Activated naive CD4-positive, alpha-beta T cell treated with anti-CD3 and anti-CD28 coated beads, Interleukin-2, amount 10 ng/mL, durations not matched to agents 7 days and 5 days (primary cell): ENCODE data around the gene KRTAP4-9.
"Not testable (repeated sequence)": the region's sequence is repeated elsewhere in the genome, so short reads cannot be mapped to it uniquely, and the experiment has no call there.

ENCODE experiments used
- CTCF ChIA-PET: fragments of 350-600 bp; sonication (Branson Sonifier 250); formaldehyde crosslinking; loops from one replicate; lab custom pipeline; 2021; ENCODE audit warnings: antibody characterized with exemption; lab: Charles Lee
- DNase-seq: peaks from one replicate; pipeline ENCODE4 v3.0.0-alpha.2; 2020
- H3K27ac Mint-ChIP-seq: one replicate; pipeline ENCODE4 v1.8.0; 2021; ENCODE audit warnings: mild to moderate bottlenecking, moderate library complexity, mixed read lengths
- H3K27me3 Mint-ChIP-seq: one replicate; pipeline ENCODE4 v1.8.0; 2021; ENCODE audit warnings: mild to moderate bottlenecking, mixed read lengths
- H3K36me3 Mint-ChIP-seq: one replicate; pipeline ENCODE4 v1.8.0; 2021; ENCODE audit warnings: mixed read lengths
- H3K4me1 Mint-ChIP-seq: one replicate; pipeline ENCODE4 v1.8.0; 2021; ENCODE audit warnings: mixed read lengths
- H3K4me3 Mint-ChIP-seq: one replicate; pipeline ENCODE4 v1.8.0; 2021; ENCODE audit warnings: mild to moderate bottlenecking, moderate library complexity, mixed read lengths
- H3K9me3 Mint-ChIP-seq: one replicate; pipeline ENCODE4 v1.8.0; 2021; ENCODE audit warnings: mixed read lengths

The KRTAP4-9 gene

GRCh38 chr17:41105347-41105746 is at the start of gene KRTAP4-9:
Gene KRTAP4-9 (plus strand): TSS chr17:41105389. CDS start chr17:41105389, 0 bp downstream.
- CTCF ChIA-PET, H3K4me1 Mint-ChIP-seq, H3K4me3 Mint-ChIP-seq, H3K36me3 Mint-ChIP-seq, H3K27ac Mint-ChIP-seq, H3K9me3 Mint-ChIP-seq, DNase-seq: not testable (repeated sequence)
- peaks cover 15% of the 10 kb centered on the region for H3K27me3 Mint-ChIP-seq

GRCh38 chr17:41057547-41057946 is 47.6 kb upstream of the KRTAP4-9 start:
- H3K27ac Mint-ChIP-seq = no peak overlapping the region
- peaks cover 21% of the 10 kb centered on the region for H3K27me3 Mint-ChIP-seq
- CTCF ChIA-PET = no interaction called here
- H3K4me3 Mint-ChIP-seq = no peak overlapping the region
- no peaks in the 10 kb centered on the region for H3K4me1 Mint-ChIP-seq
- no peak for DNase-seq
- peaks cover 6% of the 10 kb centered on the region for H3K9me3 Mint-ChIP-seq
- no peaks in the 10 kb centered on the region for H3K36me3 Mint-ChIP-seq

GRCh38 chr17:41058741-41059140 is 46.4 kb upstream of the KRTAP4-9 start:
- Mint-ChIP-seq H3K27me3 (peaks cover 21% of the 10 kb centered on the region), H3K9me3 (peaks cover 6% of the 10 kb centered on the region), H3K4me1 (no peaks in the 10 kb centered on the region), H3K36me3 (no peaks in the 10 kb centered on the region), H3K27ac (no peak overlapping the region), H3K4me3 (no peak overlapping the region)
- CTCF ChIA-PET = interaction anchor here (1.0 to 1.1 kb wide), 2 partner anchors 10 to 11 kb away, joined by 3 to 4 read pairs; partner anchors contain the start of gene KRTAP2-1
- no peak for DNase-seq

GRCh38 chr17:41059276-41060051 is 45.7 kb upstream of the KRTAP4-9 start:
- not testable (repeated sequence) for H3K9me3 Mint-ChIP-seq, H3K36me3 Mint-ChIP-seq, H3K27ac Mint-ChIP-seq, DNase-seq, H3K4me3 Mint-ChIP-seq, H3K4me1 Mint-ChIP-seq
- H3K27me3 Mint-ChIP-seq = peaks cover 21% of the 10 kb centered on the region
- CTCF ChIA-PET = interaction anchor here (1.0 to 1.1 kb wide), 2 partner anchors 9 to 12 kb away, joined by 3 to 4 read pairs; partner anchors contain the start of gene KRTAP2-1

GRCh38 chr17:41060052-41060604 is 45.1 kb upstream of the KRTAP4-9 start, which contains the start of gene KRTAP2-3:
Gene KRTAP2-3 (minus strand): TSS chr17:41060114. CDS start chr17:41060050, 64 bp downstream.
- Mint-ChIP-seq H3K27ac (no peak within 1 kb of the TSS), H3K4me3 (no peak within 1 kb of the TSS), H3K27me3 (peaks cover 21% of the 10 kb centered on the region), H3K9me3 (peaks cover 6% of the 10 kb centered on the region), H3K4me1 (no peaks in the 10 kb centered on the region), H3K36me3 (no peaks in the 10 kb centered on the region)
- DNase-seq = no peak
- CTCF ChIA-PET = no interaction called here

- Mint-ChIP-seq H3K4me1 (no peaks in the 10 kb centered on the region), H3K27ac (no peak overlapping the region), H3K4me3 (no peak overlapping the region), H3K36me3 (no peaks in the 10 kb centered on the region), H3K9me3 (peaks cover 6% of the 10 kb centered on the region), H3K27me3 (peaks cover 21% of the 10 kb centered on the region)
- no peak for DNase-seq
- CTCF ChIA-PET = no interaction called here
These were observed 43.2 kb upstream of the KRTAP4-9 start for GRCh38 chr17:41061964-41062363.

DNA sequence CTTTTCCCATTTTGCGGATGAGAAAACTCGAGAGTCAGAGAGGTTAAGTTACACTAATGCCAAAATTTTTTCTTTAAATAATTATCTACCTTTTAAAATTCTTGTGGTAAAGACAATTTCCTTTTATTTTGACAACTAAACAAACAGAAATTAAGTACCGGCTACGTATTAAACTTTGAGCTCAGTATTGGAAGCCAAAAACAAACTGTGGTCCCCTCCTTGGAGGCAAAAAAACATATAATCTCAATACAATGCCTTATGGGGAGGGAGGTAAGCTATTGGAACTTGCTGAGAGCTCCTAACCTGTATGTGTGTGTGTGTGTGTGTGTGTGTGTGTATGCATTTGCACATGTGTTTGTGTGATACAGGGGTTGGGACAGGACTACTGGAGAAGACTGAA is 41.7 kb upstream of the KRTAP4-9 start:
- Mint-ChIP-seq H3K36me3 (no peaks in the 10 kb centered on the region), H3K4me1 (no peaks in the 10 kb centered on the region), H3K27me3 (peaks cover 21% of the 10 kb centered on the region), H3K27ac (no peak overlapping the region), H3K4me3 (no peak overlapping the region), H3K9me3 (no peaks in the 10 kb centered on the region)
- CTCF ChIA-PET = no interaction called here
- DNase-seq = no peak

GRCh38 chr17:41064301-41064700 is 40.9 kb upstream of the KRTAP4-9 start:
- Mint-ChIP-seq H3K4me1 (no peaks in the 10 kb centered on the region), H3K9me3 (no peaks in the 10 kb centered on the region), H3K36me3 (no peaks in the 10 kb centered on the region), H3K4me3 (no peak overlapping the region), H3K27ac (no peak overlapping the region), H3K27me3 (peaks cover 18% of the 10 kb centered on the region)
- DNase-seq = no peak
- CTCF ChIA-PET = no interaction called here

DNA sequence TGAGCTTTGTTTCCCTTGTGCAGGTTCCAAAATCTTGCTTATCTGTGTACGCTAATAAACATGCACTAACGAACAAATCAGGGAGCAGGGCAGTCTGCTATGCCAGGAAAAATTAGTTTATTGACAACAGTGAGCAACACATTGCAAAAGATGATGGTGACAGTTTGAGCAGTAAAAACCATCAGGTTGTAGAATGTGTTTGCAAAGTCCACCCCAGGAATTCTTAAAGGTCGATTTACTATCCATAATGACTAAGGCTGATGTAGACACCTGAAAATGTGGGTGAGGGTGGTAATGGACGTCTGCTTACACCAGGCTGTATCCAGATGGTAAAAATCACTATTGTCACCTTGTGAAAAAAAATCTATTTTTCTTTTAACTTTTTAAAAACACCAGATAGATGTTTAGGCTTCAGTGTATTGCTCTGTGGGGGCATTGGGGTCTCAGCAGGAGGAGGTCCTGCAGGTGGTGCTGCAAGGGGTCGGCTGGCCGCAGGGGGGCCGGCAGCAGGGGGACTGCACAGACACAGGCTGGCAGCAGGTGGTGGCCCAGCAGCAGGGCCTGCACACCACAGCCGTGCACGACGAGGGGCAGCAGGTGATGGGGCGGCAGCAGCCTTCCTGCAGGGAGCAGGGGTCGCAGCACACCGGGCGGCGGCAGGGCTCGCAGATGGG is 40.0 kb upstream of the KRTAP4-9 start:
- H3K9me3 Mint-ChIP-seq, H3K36me3 Mint-ChIP-seq, CTCF ChIA-PET, H3K4me1 Mint-ChIP-seq, H3K27ac Mint-ChIP-seq, DNase-seq, H3K4me3 Mint-ChIP-seq: not testable (repeated sequence)
- H3K27me3 Mint-ChIP-seq = peaks cover 11% of the 10 kb centered on the region

DNA sequence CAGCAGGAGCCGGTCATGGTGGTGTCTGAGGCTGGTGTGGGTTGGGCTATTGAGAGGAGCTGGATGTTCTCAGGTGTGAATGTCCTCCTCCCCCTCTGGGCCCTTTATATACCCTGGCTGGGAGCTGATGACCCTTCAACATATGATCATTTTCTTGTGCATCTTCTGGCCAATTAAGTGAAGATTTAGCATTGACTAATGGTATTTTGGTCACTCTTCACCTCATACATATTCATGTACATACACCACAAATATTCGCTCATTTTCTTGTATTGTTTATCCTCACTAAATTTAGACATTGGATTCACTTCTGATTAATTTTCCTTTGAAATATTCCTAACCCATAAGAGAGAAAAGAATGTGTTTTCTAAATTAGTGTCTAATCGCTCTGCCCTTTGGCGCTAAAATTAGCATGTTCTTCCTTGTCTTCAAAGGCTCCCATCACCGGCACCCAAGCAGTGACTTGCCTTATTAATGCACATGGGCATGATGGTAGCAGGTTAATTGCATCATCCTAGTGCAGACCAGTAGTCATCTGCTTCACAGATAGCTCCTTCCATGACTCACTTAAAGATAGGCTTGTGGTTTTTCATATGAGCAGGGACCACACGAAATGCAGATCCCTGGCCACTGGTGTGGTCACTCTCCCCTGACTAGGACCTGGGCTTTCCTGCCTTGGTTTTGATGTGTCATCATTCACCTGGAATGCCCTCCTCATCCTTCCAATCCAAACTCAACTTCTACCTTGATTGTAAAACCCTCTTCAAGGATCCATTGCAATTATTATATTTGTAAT is 39.2 kb upstream of the KRTAP4-9 start, which contains the start of gene KRTAP2-4:
TSS of gene KRTAP2-4 (minus strand) at position 51 of the 796 bp plus-strand sequence. CDS start at position 17, 34 bp downstream.
- H3K9me3 Mint-ChIP-seq = no peaks in the 10 kb centered on the region
- no peak within 1 kb of the TSS for H3K27ac Mint-ChIP-seq
- no peak for DNase-seq
- H3K36me3 Mint-ChIP-seq = no peaks in the 10 kb centered on the region
- H3K4me3 Mint-ChIP-seq = no peak within 1 kb of the TSS
- H3K4me1 Mint-ChIP-seq = no peaks in the 10 kb centered on the region
- peaks cover 8% of the 10 kb centered on the region for H3K27me3 Mint-ChIP-seq
- CTCF ChIA-PET = no interaction called here

GRCh38 chr17:41067281-41067680 is 37.9 kb upstream of the KRTAP4-9 start:
- H3K36me3 Mint-ChIP-seq = no peaks in the 10 kb centered on the region
- no peaks in the 10 kb centered on the region for H3K4me1 Mint-ChIP-seq
- CTCF ChIA-PET = no interaction called here
- no peaks in the 10 kb centered on the region for H3K9me3 Mint-ChIP-seq
- H3K4me3 Mint-ChIP-seq = no peak overlapping the region
- no peak for DNase-seq
- H3K27me3 Mint-ChIP-seq = peaks cover under 1% of the 10 kb centered on the region
- H3K27ac Mint-ChIP-seq = no peak overlapping the region

- Mint-ChIP-seq H3K4me3 (no peak overlapping the region), H3K9me3 (no peaks in the 10 kb centered on the region), H3K36me3 (no peaks in the 10 kb centered on the region), H3K27ac (no peak overlapping the region), H3K27me3 (no peaks in the 10 kb centered on the region), H3K4me1 (no peaks in the 10 kb centered on the region)
- CTCF ChIA-PET = interaction anchor here (0.9 kb wide), 1 partner anchor 10 kb away, joined by 3 read pairs; no protein-coding TSS in a partner anchor
- no peak for DNase-seq
These were observed 36.2 kb upstream of the KRTAP4-9 start for GRCh38 chr17:41069031-41069430.

DNA sequence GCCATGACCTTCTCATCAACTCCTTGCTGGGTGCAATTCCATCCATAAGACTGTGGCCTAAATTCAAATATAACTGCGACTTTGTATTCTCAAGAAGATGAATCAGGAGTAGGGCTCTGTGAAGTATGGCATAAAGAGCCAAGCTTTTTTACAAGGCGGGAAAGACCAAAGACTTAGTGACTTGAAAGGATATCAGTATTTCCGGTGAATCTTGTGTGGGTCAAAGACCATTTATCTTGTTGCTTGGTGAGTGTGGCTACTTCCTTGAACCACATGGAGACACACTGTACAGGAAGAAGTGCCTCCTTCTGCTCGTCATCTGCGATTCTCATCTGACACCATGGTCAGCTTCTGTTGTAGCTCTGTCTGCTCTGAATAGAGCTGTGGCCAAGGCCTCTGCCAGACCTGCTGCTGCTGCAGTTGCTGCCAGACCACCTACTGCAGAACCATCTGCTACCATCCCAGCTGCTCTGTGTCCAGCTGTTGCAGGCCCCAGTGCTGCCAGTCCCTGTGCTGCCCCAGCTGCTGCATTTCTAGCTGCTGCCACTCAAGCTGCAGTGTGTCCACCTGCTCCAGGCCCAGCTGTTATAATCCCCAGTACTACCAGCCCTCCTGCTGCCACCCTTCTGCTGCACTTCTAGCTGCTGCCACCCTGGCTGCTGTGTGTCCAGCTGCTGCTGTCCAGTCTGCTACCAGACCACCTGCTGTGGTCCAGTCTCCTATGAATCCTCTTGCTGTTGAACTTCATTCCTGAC is 33.4 kb upstream of the KRTAP4-9 start:
- Mint-ChIP-seq H3K36me3 (no peaks in the 10 kb centered on the region), H3K4me1 (no peaks in the 10 kb centered on the region), H3K27ac (no peak overlapping the region), H3K9me3 (no peaks in the 10 kb centered on the region), H3K4me3 (no peak overlapping the region), H3K27me3 (peaks cover 8% of the 10 kb centered on the region)
- DNase-seq = no peak
- CTCF ChIA-PET = no interaction called here
